HAP-1 (cell line): ENCODE measurements around the gene AKAP1.

Experiments used
- DNase-seq, 2 experiments: peaks; one replicate each; pipeline ENCODE4 v3.0.0-alpha.2; 2016 to 2020; ENCODE audit warnings: low spot score in 2 of 2
- H3K27me3 ChIP-seq: fragments of 250-450 bp; sonication (Bioruptor Pico); 2 replicates; pipeline ENCODE4 v1.5.1; 2020; ENCODE audit warnings: low read depth, mild to moderate bottlenecking, moderate library complexity
- H3K36me3 ChIP-seq: fragments of 250-450 bp; sonication (Bioruptor Pico); replicated peaks from 2 replicates; pipeline ENCODE4 v1.5.1; 2020; ENCODE audit warnings: mild to moderate bottlenecking
- H3K4me1 ChIP-seq: fragments of 250-450 bp; sonication (Bioruptor Pico); 2 replicates; pipeline ENCODE4 v1.5.1; 2020; ENCODE audit warnings: mild to moderate bottlenecking
- H3K4me3 ChIP-seq: fragments of 250-450 bp; sonication (Bioruptor Pico); 2 replicates; pipeline ENCODE4 v1.5.1; 2020; ENCODE audit warnings: mild to moderate bottlenecking, moderate library complexity
- H3K9me3 ChIP-seq: fragments of 250-450 bp; sonication (Bioruptor Pico); 2 replicates; pipeline ENCODE4 v1.5.1; 2020; ENCODE audit warnings: mild to moderate bottlenecking, moderate library complexity
- in situ Hi-C: fragments of 300-500 bp; cut with MboI; formaldehyde crosslinking; loops from 3 replicates; pipeline ENCODE4 v1.14.3; 2020; ENCODE audit warnings: low sequenced_read_pairs, inconsistent platforms, mixed read lengths

Gene AKAP1

GRCh38 chr17:57136355-57136754, 51.3 kb downstream of the AKAP1 start:
- H3K4me3 ChIP-seq = no peak overlapping the region
- H3K4me1 ChIP-seq = peaks cover 11% of the 10 kb centered on the region
- DNase-seq = no peak
- no peaks in the 10 kb centered on the region for H3K36me3 ChIP-seq
- no peaks in the 10 kb centered on the region for H3K9me3 ChIP-seq
- H3K27me3 ChIP-seq = no peaks in the 10 kb centered on the region
- in situ Hi-C loops = no loop called here

- DNase-seq = no peak
- Histone ChIP-seq H3K36me3 (no peaks in the 10 kb centered on the region), H3K4me1 (peaks cover 4% of the 10 kb centered on the region), H3K9me3 (no peaks in the 10 kb centered on the region), H3K4me3 (no peak overlapping the region), H3K27me3 (no peaks in the 10 kb centered on the region)
- in situ Hi-C loops = no loop called here
These were observed 53.2 kb downstream of the AKAP1 start for GRCh38 chr17:57138030-57138911.

GRCh38 chr17:57138956-57139576, 54.0 kb downstream of the AKAP1 start:
- no peak for DNase-seq
- Histone ChIP-seq H3K9me3 (no peaks in the 10 kb centered on the region), H3K27me3 (no peaks in the 10 kb centered on the region), H3K4me3 (no peak overlapping the region), H3K4me1 (no peaks in the 10 kb centered on the region), H3K36me3 (no peaks in the 10 kb centered on the region)
- in situ Hi-C loops = no loop called here

GRCh38 chr17:57140316-57140715, 55.3 kb downstream of the AKAP1 start:
- peaks cover 8% of the 10 kb centered on the region for H3K4me1 ChIP-seq
- no peak overlapping the region for H3K4me3 ChIP-seq
- no peaks in the 10 kb centered on the region for H3K36me3 ChIP-seq
- no peaks in the 10 kb centered on the region for H3K9me3 ChIP-seq
- H3K27me3 ChIP-seq = no peaks in the 10 kb centered on the region
- no peak for DNase-seq
- in situ Hi-C loops = no loop called here

GRCh38 chr17:57142925-57143324, 57.9 kb downstream of the AKAP1 start:
- in situ Hi-C loops = no loop called here
- H3K9me3 ChIP-seq = no peaks in the 10 kb centered on the region
- H3K4me3 ChIP-seq = no peak overlapping the region
- H3K4me1 ChIP-seq = peaks cover 11% of the 10 kb centered on the region
- DNase-seq = no peak
- no peaks in the 10 kb centered on the region for H3K36me3 ChIP-seq
- H3K27me3 ChIP-seq = no peaks in the 10 kb centered on the region

GRCh38 chr17:57143361-57143760, 58.3 kb downstream of the AKAP1 start:
- in situ Hi-C loops = no loop called here
- Histone ChIP-seq H3K27me3 (no peaks in the 10 kb centered on the region), H3K36me3 (no peaks in the 10 kb centered on the region), H3K9me3 (no peaks in the 10 kb centered on the region), H3K4me1 (peaks cover 11% of the 10 kb centered on the region), H3K4me3 (no peak overlapping the region)
- DNase-seq = no peak

GRCh38 chr17:57143919-57144318, 58.9 kb downstream of the AKAP1 start:
- H3K9me3 ChIP-seq = no peaks in the 10 kb centered on the region
- in situ Hi-C loops = no loop called here

GRCh38 chr17:57144567-57144966, 59.5 kb downstream of the AKAP1 start:
- Histone ChIP-seq H3K27me3 (no peaks in the 10 kb centered on the region), H3K4me1 (peaks cover 11% of the 10 kb centered on the region), H3K9me3 (0 out of 2 replicates have a peak, but pooled peaks cover 3% of the 10 kb centered on the region), H3K4me3 (no peak overlapping the region), H3K36me3 (no peaks in the 10 kb centered on the region)
- in situ Hi-C loops = no loop called here
- DNase-seq = no peak

More at GRCh38 chr17:57143919-57144318, 58.9 kb downstream of the AKAP1 start:
- no peaks in the 10 kb centered on the region for H3K27me3 ChIP-seq
- H3K36me3 ChIP-seq = no peaks in the 10 kb centered on the region
- peaks cover 11% of the 10 kb centered on the region for H3K4me1 ChIP-seq
- DNase-seq = no peak
- no peak overlapping the region for H3K4me3 ChIP-seq

GRCh38 chr17:57145347-57145746, 60.3 kb downstream of the AKAP1 start:
- in situ Hi-C loops = no loop called here
- H3K4me1 ChIP-seq = peaks cover 11% of the 10 kb centered on the region
- no peaks in the 10 kb centered on the region for H3K36me3 ChIP-seq
- H3K4me3 ChIP-seq = no peak overlapping the region
- no peaks in the 10 kb centered on the region for H3K27me3 ChIP-seq
- peak; percentile 39 to 62 for DNase-seq
- 0 out of 2 replicates have a peak, but pooled peaks cover 3% of the 10 kb centered on the region for H3K9me3 ChIP-seq

GRCh38 chr17:57146273-57146672, 61.2 kb downstream of the AKAP1 start:
- Histone ChIP-seq H3K9me3 (0 out of 2 replicates have a peak, but pooled peaks cover 3% of the 10 kb centered on the region), H3K27me3 (no peaks in the 10 kb centered on the region), H3K36me3 (no peaks in the 10 kb centered on the region), H3K4me1 (peaks cover 11% of the 10 kb centered on the region), H3K4me3 (no peak overlapping the region)
- no peak for DNase-seq
- in situ Hi-C loops = no loop called here

- Histone ChIP-seq H3K4me3 (no peak overlapping the region), H3K9me3 (peaks cover 7% of the 10 kb centered on the region; the same call in 1 of the 2 replicates), H3K36me3 (no peaks in the 10 kb centered on the region), H3K4me1 (no peaks in the 10 kb centered on the region), H3K27me3 (no peaks in the 10 kb centered on the region)
- in situ Hi-C loops = no loop called here
- no peak for DNase-seq
These were observed 66.8 kb downstream of the AKAP1 start for GRCh38 chr17:57151798-57152197.

GRCh38 chr17:57152967-57153528, 68.0 kb downstream of the AKAP1 start:
- H3K9me3 ChIP-seq = peaks cover 7% of the 10 kb centered on the region; the same call in 1 of the 2 replicates
- no peaks in the 10 kb centered on the region for H3K4me1 ChIP-seq
- H3K4me3 ChIP-seq = no peak overlapping the region
- in situ Hi-C loops = no loop called here
- H3K27me3 ChIP-seq = no peaks in the 10 kb centered on the region
- DNase-seq = no peak
- no peaks in the 10 kb centered on the region for H3K36me3 ChIP-seq

GRCh38 chr17:57154921-57155320, 69.9 kb downstream of the AKAP1 start:
- no peaks in the 10 kb centered on the region for H3K36me3 ChIP-seq
- H3K27me3 ChIP-seq = no peaks in the 10 kb centered on the region
- DNase-seq = no peak
- H3K4me3 ChIP-seq = no peak overlapping the region
- in situ Hi-C loops = no loop called here
- peaks cover 4% of the 10 kb centered on the region; the same call in 1 of the 2 replicates for H3K9me3 ChIP-seq
- H3K4me1 ChIP-seq = no peaks in the 10 kb centered on the region

- in situ Hi-C loops = no loop called here
- Histone ChIP-seq H3K4me3 (no peak overlapping the region), H3K27me3 (no peaks in the 10 kb centered on the region), H3K9me3 (no peaks in the 10 kb centered on the region; the same call in 1 of the 2 replicates), H3K36me3 (no peaks in the 10 kb centered on the region), H3K4me1 (no peaks in the 10 kb centered on the region)
- DNase-seq = no peak
These were observed 73.3 kb downstream of the AKAP1 start for GRCh38 chr17:57158325-57158724.
